ENCODE results near the gene LY86. TPM values are rescaled to one million over a fixed set of nuclear protein-coding genes. Genes with fewer than 3 reads are reported as not detected.
"Not testable (repeated sequence)": the region's sequence is repeated elsewhere in the genome, so short reads cannot be mapped to it uniquely, and the experiment has no call there.

The LY86 gene
- total and polyA plus RNA-seq, 4 donors = 5.2 to 12.4 (median 9.6) TPM

- ATAC-seq (ENCODE audit: insufficient read depth, low FRiP score) = no peak
These were observed 21.6 kb downstream of the LY86 start for GRCh38 chr6:6610031-6610591.

GRCh38 chr6:6611486-6611885 is 23.0 kb downstream of the LY86 start:
- TF ChIP-seq CTCF (IDR thresholded peaks at IDR 0.05; ENCODE audit: control extremely low read depth, extremely low read depth) = no peak
- H3K36me3 ChIP-seq (ENCODE audit: control insufficient read depth in 4 of 4, insufficient read depth in 4 of 4, low read length in 4 of 4) = no peaks in the 10 kb centered on the region
- peaks cover 0 to 2% (median 0%) of the 10 kb centered on the region in 5 donors for H3K4me1 ChIP-seq (ENCODE audit: control insufficient read depth in 5 of 5, insufficient read depth in 5 of 5, low read length in 5 of 5)
- 91 to 95% methylated on average over 12 of the region's 12 CpGs for WGBS, 2 donors
- H3K4me3 ChIP-seq = no peak overlapping the region
- no peaks in the 10 kb centered on the region for H3K9me3 ChIP-seq (ENCODE audit: control insufficient read depth in 4 of 4, insufficient read depth in 3 of 4, low read length in 3 of 4)
- H3K27me3 ChIP-seq (ENCODE audit: control insufficient read depth in 3 of 3, insufficient read depth in 3 of 3, low read length in 2 of 3) = no peaks in the 10 kb centered on the region
- H3K27ac ChIP-seq (ENCODE audit: low read depth in 1 of 2, low read length in 1 of 2) = no peak overlapping the region
- ATAC-seq (ENCODE audit: insufficient read depth, low FRiP score) = no peak
- DNase-seq = no peak
- no peak overlapping the region for H3K9ac ChIP-seq (ENCODE audit: insufficient read depth in 1 of 2, low read length in 2 of 2)

More at GRCh38 chr6:6610031-6610591, 21.6 kb downstream of the LY86 start:
- Histone ChIP-seq H3K36me3 (ENCODE audit: control insufficient read depth in 4 of 4, insufficient read depth in 4 of 4, low read length in 4 of 4) (no peaks in the 10 kb centered on the region), H3K9me3 (ENCODE audit: control insufficient read depth in 4 of 4, insufficient read depth in 3 of 4, low read length in 3 of 4) (no peaks in the 10 kb centered on the region), H3K27me3 (ENCODE audit: control insufficient read depth in 3 of 3, insufficient read depth in 3 of 3, low read length in 2 of 3) (no peaks in the 10 kb centered on the region), H3K9ac (ENCODE audit: insufficient read depth in 1 of 2, low read length in 2 of 2) (no peak overlapping the region), H3K4me3 (no peak overlapping the region), H3K4me1 (ENCODE audit: control insufficient read depth in 5 of 5, insufficient read depth in 5 of 5, low read length in 5 of 5) (peaks cover 0 to 2% (median 0%) of the 10 kb centered on the region in 5 donors), H3K27ac (ENCODE audit: low read depth in 1 of 2, low read length in 1 of 2) (no peak overlapping the region)
- 68 to 79% methylated on average over 10 of the region's 10 CpGs for WGBS, 2 donors
- no peak for DNase-seq
- no peak for TF ChIP-seq CTCF (IDR thresholded peaks at IDR 0.05; ENCODE audit: control extremely low read depth, extremely low read depth)

GRCh38 chr6:6612308-6612707 is 23.8 kb downstream of the LY86 start:
- H3K9ac ChIP-seq (ENCODE audit: insufficient read depth in 1 of 2, low read length in 2 of 2) = no peak overlapping the region
- no peaks in the 10 kb centered on the region for H3K9me3 ChIP-seq (ENCODE audit: control insufficient read depth in 4 of 4, insufficient read depth in 3 of 4, low read length in 3 of 4)
- H3K27ac ChIP-seq (ENCODE audit: low read depth in 1 of 2, low read length in 1 of 2) = no peak overlapping the region
- DNase-seq = no peak
- H3K36me3 ChIP-seq (ENCODE audit: control insufficient read depth in 4 of 4, insufficient read depth in 4 of 4, low read length in 4 of 4) = no peaks in the 10 kb centered on the region
- no peak for TF ChIP-seq CTCF (IDR thresholded peaks at IDR 0.05; ENCODE audit: control extremely low read depth, extremely low read depth)
- H3K4me1 ChIP-seq (ENCODE audit: control insufficient read depth in 5 of 5, insufficient read depth in 5 of 5, low read length in 5 of 5) = peaks cover 0 to 2% (median 0%) of the 10 kb centered on the region in 5 donors
- H3K27me3 ChIP-seq (ENCODE audit: control insufficient read depth in 3 of 3, insufficient read depth in 3 of 3, low read length in 2 of 3) = no peaks in the 10 kb centered on the region
- no peak overlapping the region for H3K4me3 ChIP-seq
- no peak for ATAC-seq (ENCODE audit: insufficient read depth, low FRiP score)
- 93 to 95% methylated on average over 7 of the region's 7 CpGs for WGBS, 2 donors

GRCh38 chr6:6613103-6613718 is 24.7 kb downstream of the LY86 start:
- H3K9ac ChIP-seq (ENCODE audit: insufficient read depth in 1 of 2, low read length in 2 of 2); H3K9me3 ChIP-seq (ENCODE audit: control insufficient read depth in 4 of 4, insufficient read depth in 3 of 4, low read length in 3 of 4); H3K36me3 ChIP-seq (ENCODE audit: control insufficient read depth in 4 of 4, insufficient read depth in 4 of 4, low read length in 4 of 4); DNase-seq; H3K4me1 ChIP-seq (ENCODE audit: control insufficient read depth in 5 of 5, insufficient read depth in 5 of 5, low read length in 5 of 5); H3K27ac ChIP-seq (ENCODE audit: low read depth in 1 of 2, low read length in 1 of 2); H3K27me3 ChIP-seq (ENCODE audit: control insufficient read depth in 3 of 3, insufficient read depth in 3 of 3, low read length in 2 of 3); ATAC-seq (ENCODE audit: insufficient read depth, low FRiP score); H3K4me3 ChIP-seq: not testable (repeated sequence)
- 95 to 96% methylated on average over 43 of the region's 43 CpGs for WGBS, 2 donors

Measured in lung (tissue), 12 donors.